SK-N-SH treated with all-trans-retinoic acid at 6 μM for 48 hours (cell line): ENCODE measurements around the gene CKM.

Source experiments
- ESRRG ChIP-seq: fragments of 250-450 bp; sonication (Bioruptor Pico); IDR thresholded peaks from 2 replicates; pipeline ENCODE4 v1.6.1; 2021; ENCODE audit warnings: mild to moderate bottlenecking
- GLIS3 ChIP-seq: fragments of 250-450 bp; sonication (Bioruptor Pico); IDR thresholded peaks from 2 replicates; pipeline ENCODE4 v1.5.0; 2020; ENCODE audit warnings: mild to moderate bottlenecking, moderate library complexity
- ISL1 ChIP-seq: fragments of 250-450 bp; sonication (Bioruptor Pico); IDR thresholded peaks from 2 replicates; pipeline ENCODE4 v2.1.2; 2022; ENCODE audit warnings: mild to moderate bottlenecking, moderate library complexity
- PATZ1 ChIP-seq: fragments of 250-450 bp; sonication (Bioruptor Pico); IDR thresholded peaks from 2 replicates; pipeline ENCODE4 v1.8.0; 2020; ENCODE audit warnings: mild to moderate bottlenecking, moderate library complexity, borderline replicate concordance
- POU6F1 ChIP-seq: fragments of 250-450 bp; sonication (Bioruptor Pico); IDR thresholded peaks from 2 replicates; pipeline ENCODE4 v1.8.0; 2021; ENCODE audit warnings: low read depth, mild to moderate bottlenecking, moderate library complexity, borderline replicate concordance
- TOX ChIP-seq: fragments of 250-450 bp; sonication (Bioruptor Pico); IDR thresholded peaks from 2 replicates; pipeline ENCODE4 v1.8.0; 2021; ENCODE audit warnings: mild to moderate bottlenecking, moderate library complexity, borderline replicate concordance
- ZC3H10 ChIP-seq: fragments of 250-450 bp; sonication (Bioruptor Pico); IDR thresholded peaks from 2 replicates; pipeline ENCODE4 v1.5.1; 2021; ENCODE audit warnings: mild to moderate bottlenecking, moderate library complexity
- ZNF8 ChIP-seq: fragments of 450-650 bp; formaldehyde crosslinking; IDR thresholded peaks from 2 replicates; pipeline ENCODE4 v1.5.0; 2020; ENCODE audit warnings: mild to moderate bottlenecking, moderate library complexity

- TF ChIP-seq PATZ1 (CRISPR knock-in tag), result no peak
- no peak for TF ChIP-seq TOX (CRISPR knock-in tag)
- TF ChIP-seq ESRRG (CRISPR knock-in tag), result no peak
- TF ChIP-seq ZC3H10 (CRISPR knock-in tag), result no peak
- TF ChIP-seq ZNF8 (CRISPR knock-in tag), result no peak
- TF ChIP-seq ISL1 (CRISPR knock-in tag), result no peak
- no peak for TF ChIP-seq POU6F1 (CRISPR knock-in tag)
- no peak for TF ChIP-seq GLIS3
These were observed 15.3 kb downstream of the CKM start for GRCh38 chr19:45307361-45307760.
